H1 (cell line): ENCODE results near the gene MPHOSPH9. TPM values are rescaled to one million over a fixed set of nuclear protein-coding genes. Genes with fewer than 3 reads are reported as not detected.

ENCODE experiments used
- CTCF ChIA-PET: fragments of 300-600 bp; sonication (Branson Sonifier 250); formaldehyde crosslinking; loops from one replicate; lab custom pipeline; 2021; ENCODE audit not compliant: partially characterized antibody; lab: Charles Lee
- POLR2A ChIA-PET: fragments of 300-600 bp; sonication (Branson Sonifier 250); formaldehyde crosslinking; loops from one replicate; lab custom pipeline; 2021; ENCODE audit warnings: inconsistent platforms; ENCODE audit not compliant: partially characterized antibody; lab: Charles Lee
- DNase-seq, 2 experiments: peaks; one replicate each; pipeline versions ENCODE4 v3.0.0 to v3.0.0-alpha.2; 2010 to 2022; ENCODE audit warnings: low spot score in 2 of 2, low read depth in 1 of 2, mixed read lengths in 1 of 2
- FAIRE-seq: peaks from 2 replicates; lab custom pipeline; 2011; peaks lifted over from hg19 to GRCh38; lab: Jason Lieb, UNC
- H2AFZ ChIP-seq: 2 replicates; pipeline ENCODE4 v1.8.1; 2012; ENCODE audit warnings: low read length, inconsistent platforms
- H2AK5ac ChIP-seq: 2 replicates; pipeline ENCODE4 v1.6.1; 2013; ENCODE audit warnings: low read depth, low read length
- H2BK120ac ChIP-seq: replicated peaks from 2 replicates; pipeline ENCODE3; 2013; ENCODE audit warnings: low read depth, low read length, inconsistent platforms
- H2BK12ac ChIP-seq: 2 replicates; pipeline ENCODE4 v1.6.1; 2013; ENCODE audit warnings: low read depth, low read length
- H2BK15ac ChIP-seq: 2 replicates; pipeline ENCODE4 v1.6.1; 2013; ENCODE audit warnings: low read length
- H2BK20ac ChIP-seq: 2 replicates; pipeline ENCODE4 v1.6.1; 2013; ENCODE audit warnings: low read length
- H2BK5ac ChIP-seq: 2 replicates; pipeline ENCODE4 v1.6.1; 2013; ENCODE audit warnings: low read depth, low read length
- H3K14ac ChIP-seq: 2 replicates; pipeline ENCODE4 v1.6.1; 2013; ENCODE audit warnings: inconsistent platforms; ENCODE audit not compliant: insufficient read length
- H3K18ac ChIP-seq: 2 replicates; pipeline ENCODE4 v1.6.1; 2013; ENCODE audit warnings: low read length; ENCODE audit errors: extremely low read depth
- H3K23ac ChIP-seq: 2 replicates; pipeline ENCODE4 v1.6.1; 2013; ENCODE audit warnings: inconsistent platforms; ENCODE audit not compliant: insufficient read length
- H3K23me2 ChIP-seq: 2 replicates; pipeline ENCODE4 v1.6.1; 2013; ENCODE audit warnings: low read depth, low read length
- H3K27ac ChIP-seq: 2 replicates; pipeline ENCODE4 v1.6.1; 2011; ENCODE audit warnings: low read depth, low read length, inconsistent platforms
- H3K27me3 ChIP-seq, 4 experiments: replicated peaks in 1 of 4; 1 replicate in 1 of 4; 2 replicates in 3 of 4; pipeline versions ENCODE4 v1.6.1 to v1.8.1; 2011 to 2013; ENCODE audit warnings: low read length in 3 of 4, mild to moderate bottlenecking in 3 of 4, inconsistent platforms in 2 of 4, mixed read lengths in 2 of 4, moderate library complexity in 1 of 4; ENCODE audit not compliant: control insufficient read depth in 3 of 4, insufficient read depth in 3 of 4; ENCODE audit errors: extremely low read depth in 1 of 4
- H3K36me3 ChIP-seq, 4 experiments: 2 replicates each; pipeline versions ENCODE4 v1.6.1 to v1.8.1; 2011 to 2013; ENCODE audit warnings: mild to moderate bottlenecking in 4 of 4, low read length in 3 of 4, moderate library complexity in 2 of 4, control low read depth in 1 of 4, inconsistent platforms in 1 of 4; ENCODE audit not compliant: insufficient read depth in 4 of 4, control insufficient read depth in 2 of 4
- H3K4ac ChIP-seq: replicated peaks from 2 replicates; pipeline ENCODE3; 2013; ENCODE audit warnings: low read length, low read depth, mixed read lengths, inconsistent platforms; ENCODE audit not compliant: insufficient read length
- H3K4me1 ChIP-seq, 4 experiments: replicated peaks in 1 of 4; 1 replicate in 1 of 4; 2 replicates in 3 of 4; pipeline versions ENCODE4 v1.6.1 to v1.8.1; 2011 to 2013; ENCODE audit warnings: low read length in 3 of 4, inconsistent platforms in 2 of 4, mixed read lengths in 1 of 4; ENCODE audit not compliant: insufficient read depth in 4 of 4, control insufficient read depth in 3 of 4
- H3K4me2 ChIP-seq, 2 experiments: 2 replicates each; pipeline versions ENCODE4 v1.6.1 to v1.8.1; 2011 to 2013; ENCODE audit warnings: low read depth in 2 of 2, low read length in 2 of 2, control low read depth in 1 of 2, inconsistent platforms in 1 of 2, mild to moderate bottlenecking in 1 of 2; ENCODE audit not compliant: insufficient read depth in 1 of 2
- H3K4me3 ChIP-seq, 4 experiments: fragments of 200-600, 300-600 bp in 1 of 4; sonication (generic), shearing (Covaris generic), sonication (Bioruptor Twin) in 1 of 4; 2 replicates each; pipeline versions ENCODE4 v1.5.1 to v1.8.1; 2011 to 2016; ENCODE audit warnings: low read length in 4 of 4, low read depth in 3 of 4, control low read depth in 2 of 4, inconsistent platforms in 2 of 4, mild to moderate bottlenecking in 2 of 4, mixed read lengths in 1 of 4, moderate library complexity in 1 of 4; ENCODE audit not compliant: insufficient read depth in 2 of 4; ENCODE audit errors: extremely low read depth in 1 of 4
- H3K56ac ChIP-seq: replicated peaks from 2 replicates; pipeline ENCODE3; 2013; ENCODE audit warnings: low read depth, mild to moderate bottlenecking, mixed read lengths, low read length, inconsistent platforms; ENCODE audit not compliant: insufficient read length
- H3K79me1 ChIP-seq: 2 replicates; pipeline ENCODE4 v1.6.1; 2013; ENCODE audit warnings: low read depth, low read length, control low read depth
- H3K79me2 ChIP-seq, 2 experiments: 2 replicates each; pipeline versions ENCODE4 v1.6.1 to v1.8.1; 2012 to 2013; ENCODE audit warnings: low read length in 2 of 2, mild to moderate bottlenecking in 2 of 2, inconsistent platforms in 1 of 2; ENCODE audit not compliant: insufficient read depth in 2 of 2, control insufficient read depth in 1 of 2
- H3K9ac ChIP-seq, 4 experiments: replicated peaks in 1 of 4; 1 replicate in 1 of 4; 2 replicates in 3 of 4; pipeline versions ENCODE4 v1.6.1 to v1.8.1; 2011 to 2013; ENCODE audit warnings: low read depth in 3 of 4, low read length in 3 of 4, control low read depth in 2 of 4, mild to moderate bottlenecking in 2 of 4, moderate library complexity in 2 of 4, inconsistent platforms in 1 of 4; ENCODE audit errors: extremely low read depth in 1 of 4
- H3K9me3 ChIP-seq, 2 experiments: 2 replicates each; pipeline versions ENCODE4 v1.6.1 to v1.8.1; 2012 to 2013; ENCODE audit warnings: mild to moderate bottlenecking in 2 of 2, moderate library complexity in 2 of 2, control low read depth in 1 of 2, inconsistent platforms in 1 of 2, low read depth in 1 of 2, low read length in 1 of 2, mixed read lengths in 1 of 2; ENCODE audit not compliant: insufficient read depth in 2 of 2
- H4K20me1 ChIP-seq, 2 experiments: replicated peaks in 1 of 2; 2 replicates each; pipeline versions ENCODE3 to v1.8.1; 2011 to 2013; ENCODE audit warnings: inconsistent platforms in 2 of 2, low read length in 2 of 2, mild to moderate bottlenecking in 1 of 2; ENCODE audit not compliant: insufficient read depth in 2 of 2, control insufficient read depth in 1 of 2
- H4K5ac ChIP-seq: 2 replicates; pipeline ENCODE4 v1.6.1; 2013; ENCODE audit warnings: low read length, low read depth, mixed read lengths, inconsistent platforms; ENCODE audit not compliant: insufficient read length
- H4K8ac ChIP-seq: 2 replicates; pipeline ENCODE4 v1.8.0; 2013; ENCODE audit warnings: mild to moderate bottlenecking, moderate library complexity, low read length, inconsistent platforms; ENCODE audit not compliant: insufficient read depth; ENCODE audit errors: extremely low read depth
- H4K91ac ChIP-seq: replicated peaks from 2 replicates; pipeline ENCODE3; 2013; ENCODE audit warnings: low read length, mixed read lengths, inconsistent platforms; ENCODE audit not compliant: insufficient read length
- BACH1 ChIP-seq: IDR thresholded peaks from 2 replicates; pipeline ENCODE4 v1.6.1; 2012; ENCODE audit warnings: low read length, improper control_type of control experiment
- CBX8 ChIP-seq: fragments of 300-800, 300-1000 bp; sonication (generic); IDR thresholded peaks from 2 replicates; pipeline ENCODE4 v1.7.1; 2016; ENCODE audit warnings: low read depth, low read length, borderline replicate concordance
- CREB1 ChIP-seq: IDR thresholded peaks from 2 replicates; pipeline ENCODE4 v1.6.1; 2012; ENCODE audit warnings: inconsistent platforms
- HDAC6 ChIP-seq: IDR thresholded peaks from one replicate; pipeline ENCODE4 v1.7.1; 2012; ENCODE audit warnings: low read depth, mild to moderate bottlenecking, inconsistent platforms, low read length, moderate library complexity
- KDM4A ChIP-seq: IDR thresholded peaks from one replicate; pipeline ENCODE4 v1.7.1; 2012; ENCODE audit warnings: low read depth, mild to moderate bottlenecking, moderate library complexity, low read length, inconsistent platforms; ENCODE audit not compliant: severe bottlenecking
- POLR2A ChIP-seq, 2 experiments: IDR thresholded peaks; 1 replicate in 1 of 2; 2 replicates in 1 of 2; pipeline ENCODE4 v1.6.1; 2011; ENCODE audit warnings: low read depth in 2 of 2, low read length in 2 of 2, mild to moderate bottlenecking in 2 of 2; ENCODE audit errors: control extremely low read depth in 1 of 2
- SIN3A ChIP-seq, 2 experiments: IDR thresholded peaks in 1 of 2; conservative IDR thresholded peaks in 1 of 2; 2 replicates each; pipeline ENCODE4 v1.6.1; 2011 to 2012; ENCODE audit warnings: low read length in 2 of 2, improper control_type of control experiment in 1 of 2, low read depth in 1 of 2, mild to moderate bottlenecking in 1 of 2
- SIRT6 ChIP-seq: IDR thresholded peaks from one replicate; pipeline ENCODE4 v1.7.1; 2012; ENCODE audit warnings: low read length, inconsistent platforms
- WGBS, 2 experiments: shearing (Covaris generic) in 1 of 2; methylation state at CpG; one replicate each; pipeline versions ENCODE4 v1.1.6 to v1.1.7; 2013 to 2015; ENCODE audit warnings: low lambda C conversion rate in 2 of 2, mixed read lengths in 2 of 2, inconsistent platforms in 1 of 2, low coverage in 1 of 2, missing lambda C conversion rate in 1 of 2; ENCODE audit not compliant: insufficient replicate concordance in 2 of 2, insufficient coverage in 1 of 2, insufficient read length in 1 of 2; ENCODE audit errors: extremely low coverage in 1 of 2, missing lambda C conversion rate in 1 of 2; 5-methylcytosine and 5-hydroxymethylcytosine counted together
- polyA plus RNA-seq, 7 experiments: library from polyadenylated mRNA; depleted of rRNA in 3 of 7; stranded (reverse) in 5 of 7; unstranded in 2 of 7; fragments of >200 nt in 5 of 7; fragments of 200-250 nt in 2 of 7; gene quantifications; 1 replicate in 5 of 7; 2 replicates in 1 of 7; 4 replicates in 1 of 7; pipeline versions ENCODE4 v1.2.1 to v1.2.3, GENCODE V29; 2011 to 2013; ENCODE audit warnings: missing spikeins in 2 of 7, mixed read lengths in 2 of 7
- total RNA-seq: library from RNA; stranded (reverse); fragmentation: NEBNext Ultra II Directional; extraction: Animal tissue kit (Norgen Biotek cat#: 25700); gene quantifications from 2 replicates; pipeline ENCODE4 v1.2.1, GENCODE V29; 2021

Gene MPHOSPH9
- total and polyA plus RNA-seq, 2 of the 8 experiments (the other 6 are each of a cell fraction or from before 2014, with no cell fraction given), result 8.8 to 48.8 TPM

DNA sequence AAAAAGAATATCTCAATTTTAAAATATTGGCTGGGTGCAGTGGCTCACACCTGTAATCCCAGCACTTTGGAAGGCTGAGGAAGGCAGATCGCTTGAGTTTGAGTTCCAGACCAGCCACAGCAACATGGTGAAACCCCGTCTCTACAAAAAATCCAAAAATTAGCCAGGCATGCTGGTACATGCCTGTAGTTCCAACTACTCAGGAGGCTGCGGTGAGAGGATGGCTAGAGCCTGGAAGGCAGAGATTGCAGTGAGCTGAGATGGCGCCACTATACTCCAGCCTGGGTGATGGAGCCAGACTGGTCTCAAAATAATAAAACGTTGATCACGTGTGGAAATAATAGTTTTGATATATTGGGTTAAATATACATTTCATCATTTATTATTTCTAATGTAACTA lies 6.0 kb upstream of the MPHOSPH9 start:
- peaks cover 0 to 8% of the 10 kb centered on the region in 2 experiments; a peak in 3 of 4 replicates for H3K79me2 ChIP-seq
- H3K4ac ChIP-seq, result no peak overlapping the region
- no peak for DNase-seq
- no peak for TF ChIP-seq KDM4A
- no peak for TF ChIP-seq CREB1
- TF ChIP-seq SIRT6, result no peak
- no peak for TF ChIP-seq CBX8
- no peak for TF ChIP-seq SIN3A (conservative IDR thresholded peaks at IDR 0.05 in 1 of 2, IDR thresholded peaks at IDR 0.05 in 1 of 2; ENCODE audit: low read depth in 1 of 2, low read length in 2 of 2)
- no peak for TF ChIP-seq POLR2A (IDR thresholded peaks at IDR 0.05; ENCODE audit: control extremely low read depth in 1 of 2, low read depth in 2 of 2, low read length in 2 of 2)
- no peak for TF ChIP-seq BACH1
- no peak for TF ChIP-seq HDAC6

More for the DNA sequence above, 6.0 kb upstream of the MPHOSPH9 start:
- FAIRE-seq, result no peak
- H3K14ac ChIP-seq, result no peak overlapping the region
- no peak overlapping the region for H2BK15ac ChIP-seq
- POLR2A ChIA-PET, result interaction anchor here (0.6 to 2.1 kb wide), 6 partner anchors 13 to 914 kb away, joined by 3 to 6 read pairs (median 4); no protein-coding TSS in a partner anchor
- no peak overlapping the region for H2BK20ac ChIP-seq
- peaks cover under 1% of the 10 kb centered on the region; the same call in 1 of the 2 replicates for H3K23me2 ChIP-seq
- peaks cover 0 to 3% (median 0%) of the 10 kb centered on the region in 4 experiments; a peak in 1 of 7 replicates for H3K4me1 ChIP-seq
- no peak overlapping the region for H2BK12ac ChIP-seq
- 97% methylated on average over 6 of the region's 6 CpGs; no CpG with 5 or more reads in 1 of the 2 experiments for WGBS, 2 experiments
- no peak overlapping the region for H2AFZ ChIP-seq
- no peak overlapping the region for H3K4me2 ChIP-seq
- H2AK5ac ChIP-seq, result no peak overlapping the region
- no peak overlapping the region for H3K23ac ChIP-seq
- no peak overlapping the region for H3K56ac ChIP-seq
- H3K27me3 ChIP-seq, result no peaks in the 10 kb centered on the region
- no peaks in the 10 kb centered on the region for H3K9me3 ChIP-seq
- peaks cover 0 to 6% (median 2%) of the 10 kb centered on the region in 4 experiments; a peak in 3 of 8 replicates for H3K36me3 ChIP-seq
- no peak overlapping the region for H4K5ac ChIP-seq
- H3K79me1 ChIP-seq, result peaks cover 8% of the 10 kb centered on the region
- H3K9ac ChIP-seq, result no peak overlapping the region
- no peak overlapping the region for H4K8ac ChIP-seq
- H2BK120ac ChIP-seq, result no peak overlapping the region
- CTCF ChIA-PET, result interaction anchor here (0.7 to 3.6 kb wide), 30 partner anchors 10 to 344 kb away, joined by 3 to 43 read pairs (median 5); no protein-coding TSS in a partner anchor
- H3K18ac ChIP-seq, result no peak overlapping the region
- peaks cover 3 to 4% of the 10 kb centered on the region in 2 experiments for H4K20me1 ChIP-seq
- H3K4me3 ChIP-seq, result no peak overlapping the region
- no peak overlapping the region for H3K27ac ChIP-seq
- H4K91ac ChIP-seq, result no peak overlapping the region
- H2BK5ac ChIP-seq, result no peak overlapping the region
